ENCODE measurements around the gene GID8.

- TF ChIP-seq CTCF (IDR thresholded peaks at IDR 0.05): no peak
- no peak for TF ChIP-seq EZH2 (IDR thresholded peaks at IDR 0.05; ENCODE audit: borderline replicate concordance, insufficient read depth, low read depth, low read length, poor library complexity, severe bottlenecking)
These were observed 3.8 kb downstream of the GID8 start for GRCh38 chr20:62941792-62942191.
